Measurements from ENCODE around the gene HOXD8. TPM values are rescaled to one million over a fixed set of nuclear protein-coding genes. Genes with fewer than 3 reads are reported as not detected.
A peak's percentile ranks its signal among the peaks of the same experiment; 100 is the strongest.

The HOXD8 gene
- total RNA-seq, 1 experiment from 2014 or later: 0.49 TPM

GRCh38 chr2:176129813-176130146 lies 275 bp downstream of the HOXD8 start:
- no peak for DNase-seq (ENCODE audit: low read depth)

DNA sequence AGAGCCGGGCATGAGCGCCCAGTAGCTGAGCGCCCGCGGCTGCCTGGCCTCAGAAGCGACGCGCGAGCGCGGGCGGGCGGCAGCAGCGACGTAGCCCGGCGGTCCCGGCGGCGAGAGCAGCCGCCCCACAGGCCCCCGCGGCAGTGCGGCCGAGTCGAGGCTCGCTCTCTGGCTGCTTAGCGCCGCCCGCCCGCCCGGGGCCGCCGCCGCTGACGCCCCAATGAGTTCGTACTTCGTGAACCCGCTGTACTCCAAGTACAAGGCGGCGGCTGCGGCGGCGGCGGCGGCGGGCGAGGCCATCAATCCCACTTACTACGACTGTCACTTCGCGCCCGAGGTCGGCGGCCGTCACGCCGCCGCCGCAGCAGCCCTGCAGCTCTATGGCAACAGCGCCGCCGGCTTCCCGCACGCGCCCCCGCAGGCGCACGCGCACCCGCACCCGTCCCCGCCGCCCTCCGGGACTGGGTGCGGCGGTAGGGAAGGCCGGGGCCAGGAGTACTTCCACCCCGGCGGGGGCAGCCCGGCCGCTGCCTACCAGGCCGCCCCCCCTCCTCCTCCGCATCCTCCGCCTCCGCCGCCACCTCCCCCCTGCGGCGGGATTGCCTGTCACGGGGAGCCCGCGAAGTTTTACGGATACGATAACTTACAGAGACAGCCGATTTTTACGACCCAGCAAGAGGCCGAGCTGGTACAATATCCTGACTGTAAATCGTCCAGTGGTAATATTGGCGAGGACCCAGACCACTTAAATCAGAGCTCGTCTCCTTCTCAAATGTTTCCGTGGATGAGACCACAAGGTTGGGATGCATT lies 847 bp downstream of the HOXD8 start:
- DNase-seq (ENCODE audit: low read depth): no peak

DNA sequence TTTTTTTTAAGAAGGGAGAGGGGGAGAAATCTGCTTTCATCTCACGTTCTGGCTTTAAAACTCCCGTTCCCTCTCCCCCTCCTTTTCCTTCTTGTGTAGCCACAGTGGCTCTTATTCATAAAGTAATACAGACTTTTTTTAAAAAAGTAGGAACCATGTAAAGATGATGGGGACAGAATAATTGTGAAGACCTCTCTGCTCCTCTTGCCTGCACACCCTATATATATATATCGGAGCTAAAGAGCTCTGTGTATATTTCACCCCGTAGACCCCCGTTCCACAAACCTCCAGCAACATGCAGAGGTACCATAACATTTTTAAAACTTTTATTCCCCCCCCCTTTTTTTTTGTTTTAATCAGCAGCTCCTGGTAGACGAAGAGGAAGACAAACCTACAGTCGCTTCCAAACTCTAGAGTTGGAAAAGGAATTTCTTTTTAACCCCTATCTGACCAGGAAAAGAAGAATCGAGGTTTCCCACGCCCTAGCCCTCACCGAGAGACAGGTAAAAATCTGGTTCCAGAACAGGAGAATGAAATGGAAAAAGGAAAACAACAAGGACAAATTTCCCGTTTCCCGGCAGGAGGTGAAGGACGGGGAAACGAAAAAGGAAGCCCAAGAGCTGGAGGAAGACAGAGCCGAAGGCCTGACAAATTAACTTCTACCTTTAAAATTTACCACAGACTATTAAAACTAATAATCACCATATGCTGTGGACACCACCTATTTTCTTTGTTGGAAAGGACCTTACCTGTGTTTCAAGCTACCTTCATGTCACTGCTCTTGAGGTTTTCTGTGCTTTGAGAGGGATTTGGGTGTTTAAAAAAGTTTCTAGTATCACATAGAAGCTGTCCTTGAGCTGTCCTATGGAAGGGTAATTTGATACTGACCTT lies 1.7 kb downstream of the HOXD8 start:
- DNase-seq (ENCODE audit: low read depth): no peak

GRCh38 chr2:176131848-176132158 lies 2.3 kb downstream of the HOXD8 start:
- DNase-seq (ENCODE audit: low read depth): no peak

DNA sequence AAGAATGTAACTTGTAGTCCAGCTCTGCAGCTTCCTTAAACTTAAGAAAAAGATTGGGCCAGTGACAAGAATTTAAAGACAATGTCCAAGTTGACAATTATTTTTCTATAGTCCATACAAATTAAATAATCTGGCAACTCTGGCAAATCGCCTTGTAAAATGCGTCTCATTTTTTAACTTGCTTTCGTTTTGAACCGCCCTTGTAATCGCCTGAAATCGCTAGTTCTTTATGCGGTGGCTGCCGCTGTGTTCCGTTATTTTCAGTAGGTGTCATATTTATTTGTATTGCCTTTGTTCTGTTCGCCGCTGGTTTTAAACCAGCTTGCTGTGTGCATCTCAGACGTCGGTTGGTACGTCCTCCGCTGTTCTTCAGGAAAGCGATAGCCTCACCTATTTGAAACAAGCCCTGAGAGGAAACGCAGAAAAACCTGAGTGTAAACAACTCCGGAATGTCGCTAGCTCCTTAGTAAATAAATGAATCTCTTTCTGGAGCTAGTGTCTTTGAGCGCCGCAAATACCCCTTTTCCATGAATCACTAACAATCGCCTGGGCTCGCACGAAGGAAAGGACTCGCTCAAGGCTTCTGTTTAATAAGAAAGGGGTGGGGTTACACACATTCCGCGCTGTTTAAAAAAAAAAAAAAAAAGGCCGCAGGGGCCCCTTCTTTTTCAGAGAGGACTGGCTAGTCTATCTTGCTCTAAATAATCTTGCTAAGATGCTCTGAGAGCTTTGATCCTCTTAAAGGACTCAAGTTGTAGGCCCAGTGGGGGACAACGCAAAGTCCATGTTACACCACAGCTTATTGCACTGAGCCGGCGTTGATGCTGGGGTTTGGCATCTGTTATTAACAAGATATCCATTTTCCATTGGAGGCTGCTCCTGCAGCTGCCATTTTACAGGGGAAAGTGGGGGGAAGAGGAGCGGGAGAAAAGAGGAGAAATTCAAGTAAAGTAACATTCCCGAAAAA lies 3.0 kb downstream of the HOXD8 start:
- DNase-seq (ENCODE audit: low read depth): no peak

DNA sequence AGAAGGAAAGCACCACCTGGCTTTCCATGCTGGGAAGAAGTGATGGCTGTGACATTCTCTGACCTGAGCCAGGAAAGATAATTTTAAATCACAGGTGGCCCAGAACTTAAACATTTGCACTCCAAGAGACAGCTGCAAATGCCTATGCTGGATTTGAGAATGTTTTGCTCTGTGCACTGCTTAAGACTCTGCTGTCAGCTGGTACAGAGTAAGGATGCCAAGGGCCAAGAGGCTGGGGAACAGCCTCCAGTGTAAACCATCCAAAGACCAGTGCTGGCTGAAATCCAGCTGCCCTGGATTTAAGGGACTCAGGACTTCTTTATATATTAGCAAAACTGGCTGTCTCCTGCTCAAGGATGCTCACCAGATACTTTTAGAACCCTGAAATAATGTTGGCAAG lies 3.9 kb downstream of the HOXD8 start:
- DNase-seq (ENCODE audit: low read depth): no peak

DNA sequence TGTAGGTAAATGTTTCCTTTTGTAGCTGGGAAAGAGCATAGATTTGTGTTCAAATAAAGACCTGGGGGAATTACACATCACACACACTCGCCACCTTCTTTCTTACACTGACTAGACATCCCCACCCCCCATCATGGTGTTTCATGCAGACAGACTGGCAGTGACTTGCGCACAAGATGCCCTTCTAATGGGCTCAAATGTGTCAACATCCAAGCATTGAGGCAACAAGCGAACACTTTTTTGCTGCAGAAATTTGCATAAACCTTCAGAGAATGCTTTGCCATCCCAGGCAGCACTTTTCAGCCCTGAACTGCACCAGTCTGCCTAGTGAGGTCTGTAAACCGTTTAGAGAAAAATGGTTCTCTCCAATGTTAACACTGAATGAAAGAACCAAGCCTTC lies 4.5 kb downstream of the HOXD8 start:
- DNase-seq (ENCODE audit: low read depth): no peak

GRCh38 chr2:176135035-176135440 lies 5.5 kb downstream of the HOXD8 start:
- DNase-seq (ENCODE audit: low read depth): peak; percentile 46

DNA sequence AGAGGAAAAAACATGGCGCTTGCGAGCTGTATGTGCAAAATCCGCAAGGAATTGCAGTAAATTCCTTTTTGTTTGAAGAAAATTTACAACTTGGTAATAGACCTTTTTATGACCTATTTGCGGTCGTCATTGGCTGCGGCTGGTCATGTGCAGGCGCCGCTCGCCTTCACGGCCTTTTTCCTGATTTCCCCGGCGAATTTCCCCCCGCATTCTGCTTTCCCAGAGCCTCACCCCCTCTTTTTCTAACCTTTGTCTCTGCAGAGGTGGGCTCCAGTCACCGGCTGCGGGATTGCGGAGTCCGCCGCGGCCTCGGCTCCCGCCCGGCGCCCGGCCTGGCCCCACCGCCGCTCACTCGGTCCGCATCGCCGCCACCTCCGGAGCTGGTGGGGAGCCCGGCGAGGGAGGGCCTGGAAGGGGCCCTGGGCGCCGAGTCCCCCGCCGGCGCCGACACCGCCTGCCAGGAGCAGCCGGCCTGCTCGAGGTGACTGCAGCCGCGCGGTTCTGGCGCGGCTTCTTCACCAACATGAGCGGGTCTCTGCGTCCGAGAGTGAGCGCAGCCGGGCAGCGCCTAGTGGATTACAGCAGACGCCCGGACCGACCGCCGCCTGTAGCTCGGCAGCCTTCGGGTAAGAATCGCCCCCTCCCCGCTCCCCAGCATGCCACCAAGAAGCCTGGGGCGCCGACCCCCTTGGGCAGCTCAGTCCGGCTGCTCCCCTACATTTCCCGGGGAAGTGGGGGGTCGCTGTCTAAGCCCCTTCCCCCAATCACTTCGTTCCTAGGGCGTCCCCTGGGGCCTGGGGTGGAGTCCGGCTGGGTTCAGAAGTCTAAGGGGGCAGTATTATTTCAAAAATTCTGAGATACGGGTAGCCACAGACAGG lies 7.1 kb downstream of the HOXD8 start:
- peak; percentile 58 for DNase-seq (ENCODE audit: low read depth)

GRCh38 chr2:176137252-176137580 lies 7.7 kb downstream of the HOXD8 start:
- DNase-seq (ENCODE audit: low read depth): no peak

GRCh38 chr2:176137906-176138305 lies 8.4 kb downstream of the HOXD8 start:
- DNase-seq (ENCODE audit: low read depth): no peak

DNA sequence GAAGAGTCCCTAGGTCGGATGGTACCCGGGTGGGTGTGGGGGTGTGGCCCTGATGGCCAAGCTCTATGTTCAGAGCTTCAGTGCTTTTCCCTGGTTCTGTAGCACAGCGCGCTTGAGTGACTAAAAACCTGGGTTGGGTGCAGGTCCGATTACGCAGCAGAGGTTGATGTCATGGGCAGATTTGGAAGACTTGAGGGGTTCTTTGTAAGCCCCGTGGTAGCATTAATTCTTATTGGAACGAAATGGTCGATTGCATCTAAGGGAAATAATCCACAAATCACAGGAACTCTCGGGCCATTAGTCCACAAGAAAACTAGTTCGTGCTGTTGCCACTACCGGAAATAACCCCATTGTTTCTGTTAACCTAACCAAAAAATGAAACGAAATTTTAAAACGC lies 9.0 kb downstream of the HOXD8 start:
- no peak for DNase-seq (ENCODE audit: low read depth)

- no peak for DNase-seq (ENCODE audit: low read depth)
These were observed 9.6 kb downstream of the HOXD8 start for GRCh38 chr2:176138923-176139660.

GRCh38 chr2:176139661-176140512 lies 10.4 kb downstream of the HOXD8 start:
- DNase-seq (ENCODE audit: low read depth): no peak

- DNase-seq (ENCODE audit: low read depth): peak; percentile 64
These were observed 11.2 kb downstream of the HOXD8 start for GRCh38 chr2:176140513-176141317.

DNA sequence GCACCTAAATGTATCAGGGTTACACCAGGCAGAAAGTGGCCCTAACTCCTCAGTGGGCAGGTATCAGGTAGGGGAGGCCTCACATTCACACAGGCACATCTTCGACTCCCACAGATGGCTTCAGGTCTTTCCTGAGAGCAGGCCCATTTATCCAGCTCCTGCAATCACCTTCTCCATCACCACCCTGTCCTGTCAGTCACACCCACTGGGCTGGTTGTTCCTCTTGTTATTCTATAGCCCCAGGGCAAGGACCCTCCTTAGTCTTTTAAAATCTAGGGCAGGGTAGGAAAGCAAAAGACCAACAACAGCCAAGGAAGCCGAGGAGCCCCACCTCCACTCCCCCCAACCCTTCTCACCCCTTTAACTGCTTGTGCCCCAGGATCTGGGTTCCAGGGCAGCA lies 12.8 kb downstream of the HOXD8 start:
- no peak for DNase-seq (ENCODE audit: low read depth)

- DNase-seq (ENCODE audit: low read depth): no peak
These were observed 15.8 kb downstream of the HOXD8 start for GRCh38 chr2:176145085-176145969.

DNA sequence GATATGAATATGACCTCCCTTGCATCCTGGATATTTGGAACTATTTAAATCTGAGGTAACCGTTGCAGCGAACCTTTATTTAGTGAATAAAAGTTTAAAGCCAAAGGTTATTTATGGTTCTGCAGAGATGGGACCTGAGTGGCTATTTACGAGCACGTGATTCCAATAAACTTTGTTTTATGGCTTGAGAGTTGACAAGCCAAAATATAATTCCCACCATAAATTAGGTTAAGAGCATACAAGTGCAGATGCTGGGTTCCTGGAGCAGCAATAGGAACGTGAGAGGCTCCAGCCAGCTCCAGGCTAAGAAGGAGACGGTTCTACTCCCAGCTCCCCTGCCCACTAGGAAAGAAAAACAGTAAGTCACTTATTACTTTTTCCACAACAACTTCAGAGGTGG lies 16.6 kb downstream of the HOXD8 start:
- no peak for DNase-seq (ENCODE audit: low read depth)

Data from M059J (cell line).